ENCODE measurements around the gene FRMPD3.

FRMPD3 gene

GRCh38 chrX:107480272-107480671, 30.8 kb downstream of the FRMPD3 start:
- DNase-seq (ENCODE audit: extremely low read depth, low read depth): no peak
- TF ChIP-seq, protein P1, sequence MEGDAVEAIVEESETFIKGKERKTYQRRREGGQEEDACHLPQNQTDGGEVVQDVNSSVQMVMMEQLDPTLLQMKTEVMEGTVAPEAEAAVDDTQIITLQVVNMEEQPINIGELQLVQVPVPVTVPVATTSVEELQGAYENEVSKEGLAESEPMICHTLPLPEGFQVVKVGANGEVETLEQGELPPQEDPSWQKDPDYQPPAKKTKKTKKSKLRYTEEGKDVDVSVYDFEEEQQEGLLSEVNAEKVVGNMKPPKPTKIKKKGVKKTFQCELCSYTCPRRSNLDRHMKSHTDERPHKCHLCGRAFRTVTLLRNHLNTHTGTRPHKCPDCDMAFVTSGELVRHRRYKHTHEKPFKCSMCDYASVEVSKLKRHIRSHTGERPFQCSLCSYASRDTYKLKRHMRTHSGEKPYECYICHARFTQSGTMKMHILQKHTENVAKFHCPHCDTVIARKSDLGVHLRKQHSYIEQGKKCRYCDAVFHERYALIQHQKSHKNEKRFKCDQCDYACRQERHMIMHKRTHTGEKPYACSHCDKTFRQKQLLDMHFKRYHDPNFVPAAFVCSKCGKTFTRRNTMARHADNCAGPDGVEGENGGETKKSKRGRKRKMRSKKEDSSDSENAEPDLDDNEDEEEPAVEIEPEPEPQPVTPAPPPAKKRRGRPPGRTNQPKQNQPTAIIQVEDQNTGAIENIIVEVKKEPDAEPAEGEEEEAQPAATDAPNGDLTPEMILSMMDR (IDR thresholded peaks at IDR 0.05; ENCODE audit: low read depth, low read length): no peak

- no peak for DNase-seq (ENCODE audit: extremely low read depth, low read depth)
- TF ChIP-seq, protein P1 (IDR thresholded peaks at IDR 0.05; ENCODE audit: low read depth, low read length): no peak
Measured at GRCh38 chrX:107482046-107482445, 32.6 kb downstream of the FRMPD3 start.

GRCh38 chrX:107484002-107484726, 34.7 kb downstream of the FRMPD3 start:
- DNase-seq (ENCODE audit: extremely low read depth, low read depth): no peak
- TF ChIP-seq, protein P1 (IDR thresholded peaks at IDR 0.05; ENCODE audit: low read depth, low read length): no peak

GRCh38 chrX:107485013-107485412, 35.6 kb downstream of the FRMPD3 start:
- TF ChIP-seq, protein P1 (IDR thresholded peaks at IDR 0.05; ENCODE audit: low read depth, low read length): no peak
- no peak for DNase-seq (ENCODE audit: extremely low read depth, low read depth)

- DNase-seq (ENCODE audit: extremely low read depth, low read depth): no peak
- TF ChIP-seq, protein P1 (IDR thresholded peaks at IDR 0.05; ENCODE audit: low read depth, low read length): no peak
Measured at GRCh38 chrX:107493141-107493540, 43.7 kb downstream of the FRMPD3 start.

DNA sequence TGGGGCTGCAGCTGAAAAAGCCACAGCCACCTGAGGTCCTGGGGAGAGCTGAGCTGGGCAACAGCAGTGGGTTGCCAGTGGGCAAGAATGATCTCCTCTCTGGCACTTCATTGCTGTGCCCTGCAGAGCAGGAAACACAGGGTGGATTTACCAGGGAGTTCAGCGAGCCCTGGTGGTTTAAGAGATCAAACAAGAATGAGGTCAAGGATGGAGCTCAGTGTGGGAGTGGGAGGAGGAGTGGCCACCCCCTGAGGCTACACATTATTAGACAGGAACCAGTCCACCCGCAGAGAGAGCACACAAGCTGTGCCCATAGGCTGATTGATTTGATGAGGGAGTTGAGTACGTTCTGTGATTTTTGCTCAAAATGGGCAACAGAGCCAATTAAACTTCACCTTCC, 47.3 kb downstream of the FRMPD3 start:
- TF ChIP-seq, protein P1 (IDR thresholded peaks at IDR 0.05; ENCODE audit: low read depth, low read length): no peak
- no peak for DNase-seq (ENCODE audit: extremely low read depth, low read depth)

Measured in AG09319 (cell line).